ENCODE results near the gene PTGES3L.
"Not testable (repeated sequence)": the region's sequence is repeated elsewhere in the genome, so short reads cannot be mapped to it uniquely, and the experiment has no call there.

The PTGES3L gene

GRCh38 chr17:43014020-43014648 lies 34.3 kb upstream of the PTGES3L start:
- DNase-seq, result no peak

GRCh38 chr17:43013296-43013695 lies 33.4 kb upstream of the PTGES3L start:
- DNase-seq, result no peak

GRCh38 chr17:43011728-43012472 lies 32.0 kb upstream of the PTGES3L start:
- DNase-seq, result no peak

- DNase-seq, result no peak
Measured at GRCh38 chr17:43010667-43011308, 30.9 kb upstream of the PTGES3L start.

- peak; percentile 86 for DNase-seq
Measured at GRCh38 chr17:43006639-43007551, 27.0 kb upstream of the PTGES3L start, which contains the start of gene IFI35. TSS of gene IFI35 (plus strand) at chr17:43006784. CDS start at chr17:43006948, 164 bp downstream.

GRCh38 chr17:43003542-43004172 lies 23.8 kb upstream of the PTGES3L start:
- no peak for DNase-seq

- not testable (repeated sequence) for DNase-seq
Measured at GRCh38 chr17:43000894-43001293, 21.0 kb upstream of the PTGES3L start.

- DNase-seq, result no peak
Measured at GRCh38 chr17:42999003-42999525, 19.2 kb upstream of the PTGES3L start.

GRCh38 chr17:42997984-42998938 lies 18.4 kb upstream of the PTGES3L start, which contains the start of gene RPL27:
TSS of gene RPL27 (plus strand) at chr17:42998419. CDS start at chr17:42998751, 332 bp downstream.
- DNase-seq, result peak; percentile 98

GRCh38 chr17:42997390-42997983 lies 17.6 kb upstream of the PTGES3L start:
- DNase-seq, result no peak

GRCh38 chr17:42993913-42994312 lies 14.0 kb upstream of the PTGES3L start:
- DNase-seq, result not testable (repeated sequence)

- DNase-seq, result no peak
Measured at GRCh38 chr17:42992872-42993271, 13.0 kb upstream of the PTGES3L start.

- DNase-seq, result no peak
Measured at GRCh38 chr17:42991471-42991870, 11.6 kb upstream of the PTGES3L start.

- DNase-seq, result no peak
Measured at GRCh38 chr17:42989726-42990652, 10.1 kb upstream of the PTGES3L start.

GRCh38 chr17:42989141-42989540 lies 9.3 kb upstream of the PTGES3L start:
- no peak for DNase-seq

GRCh38 chr17:42985225-42985624 lies 5.3 kb upstream of the PTGES3L start:
- no peak for DNase-seq

- no peak for DNase-seq
Measured at GRCh38 chr17:42982266-42982665, 2.4 kb upstream of the PTGES3L start.

- DNase-seq, result no peak
Measured at GRCh38 chr17:42980766-42981397, 1.0 kb upstream of the PTGES3L start.

Measured in right forelimb (tissue), 1 donor.